ENCODE results near the gene PDE1A.
A peak's percentile ranks its signal among the peaks of the same experiment; 100 is the strongest.

PDE1A gene

GRCh38 chr2:182186132-182186735 lies 240.6 kb downstream of the PDE1A start:
- DNase-seq: peak; percentile 38

- DNase-seq: no peak
These were observed 244.4 kb downstream of the PDE1A start for GRCh38 chr2:182182436-182182835.

DNA sequence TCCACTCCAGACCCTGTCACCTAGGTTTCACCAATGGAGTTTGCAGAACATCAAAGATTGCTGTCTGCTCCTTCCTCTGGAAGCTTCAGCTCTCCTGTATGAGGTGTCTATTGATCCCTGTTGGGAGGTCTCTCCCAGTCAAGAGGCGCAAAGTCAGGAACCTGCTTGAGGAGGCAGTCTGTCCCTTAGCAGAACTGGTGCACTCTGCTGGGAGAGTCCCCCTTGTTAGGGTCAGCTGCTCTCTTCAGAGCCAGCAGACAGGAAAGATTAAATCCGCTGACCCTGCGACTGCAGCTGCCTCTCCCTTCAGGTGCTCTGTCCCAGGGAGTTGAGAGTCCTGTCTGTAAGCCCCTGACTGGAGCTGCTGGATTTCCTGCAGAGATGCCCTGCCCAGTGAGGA lies 245.5 kb downstream of the PDE1A start:
- DNase-seq: no peak

- DNase-seq: no peak
These were observed 247.7 kb downstream of the PDE1A start for GRCh38 chr2:182179176-182179575.

DNA sequence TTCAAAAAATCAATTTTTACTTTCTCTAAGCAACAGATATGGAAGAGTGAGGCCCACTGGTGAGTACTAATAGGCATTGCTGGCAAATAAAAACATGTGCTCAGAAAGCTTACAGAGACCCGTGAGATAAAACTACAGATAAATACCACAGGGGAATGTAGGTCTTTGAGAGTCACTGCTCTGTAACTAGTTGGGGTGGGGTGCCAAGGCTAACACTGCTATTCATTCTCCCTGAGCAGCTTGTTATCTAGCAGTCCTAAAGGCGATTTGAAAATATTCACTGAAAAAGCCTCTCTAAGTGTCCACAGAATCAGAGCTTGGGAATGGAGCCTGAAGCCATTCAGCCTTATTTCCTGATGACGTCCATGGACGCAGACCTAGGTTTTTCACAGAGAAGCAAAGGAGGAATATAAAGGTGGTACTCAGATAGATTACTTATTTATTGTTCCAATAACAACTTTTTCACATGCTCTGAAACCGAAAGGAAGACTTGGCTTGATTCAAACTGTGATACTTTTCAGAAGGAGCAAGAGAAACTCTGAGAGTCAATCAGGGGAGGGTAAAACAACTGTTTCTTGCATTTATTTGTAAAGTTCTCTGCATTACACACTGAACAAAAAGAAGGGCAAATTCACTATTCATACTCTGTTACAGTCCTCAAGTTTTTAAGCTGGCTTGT lies 252.8 kb downstream of the PDE1A start:
- DNase-seq: no peak

DNA sequence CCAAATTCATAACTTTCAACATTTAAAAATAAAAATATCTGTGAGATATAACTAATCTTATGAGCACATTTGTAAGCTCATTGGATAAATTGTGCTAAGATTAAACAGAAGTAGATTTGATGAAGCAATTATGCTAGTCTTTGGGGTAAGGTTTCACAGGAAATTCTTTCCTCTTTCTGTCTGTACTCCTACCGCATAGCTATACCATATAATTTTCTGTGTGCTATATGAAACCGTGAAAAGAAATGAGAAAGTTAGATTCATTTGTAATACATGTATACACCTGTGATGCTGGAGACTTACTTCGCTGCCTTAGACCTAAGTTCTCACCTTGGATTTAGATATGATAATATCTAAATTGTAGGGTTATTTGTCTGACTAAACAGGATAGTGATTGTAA lies 256.5 kb downstream of the PDE1A start:
- DNase-seq: no peak

DNA sequence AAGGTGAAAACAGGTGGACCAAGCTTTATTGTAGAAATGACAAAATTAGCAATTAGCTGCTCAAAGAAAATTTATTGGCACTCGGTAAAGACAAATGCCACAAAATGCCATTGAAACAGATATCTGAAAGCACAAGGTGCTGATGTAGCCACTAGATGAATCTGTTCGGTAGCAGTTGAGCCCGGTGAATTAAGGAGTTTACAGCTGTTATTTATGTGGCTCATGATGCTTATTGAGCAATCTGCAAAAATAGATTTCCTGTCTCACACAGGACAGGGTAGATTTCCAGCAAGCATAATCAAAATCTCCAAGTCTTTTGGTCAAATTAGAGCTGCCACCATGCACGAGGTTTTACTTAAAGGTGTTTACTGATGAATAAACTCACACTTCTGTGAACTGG lies 259.0 kb downstream of the PDE1A start:
- no peak for DNase-seq

GRCh38 chr2:182166841-182167240 lies 260.0 kb downstream of the PDE1A start:
- no peak for DNase-seq

DNA sequence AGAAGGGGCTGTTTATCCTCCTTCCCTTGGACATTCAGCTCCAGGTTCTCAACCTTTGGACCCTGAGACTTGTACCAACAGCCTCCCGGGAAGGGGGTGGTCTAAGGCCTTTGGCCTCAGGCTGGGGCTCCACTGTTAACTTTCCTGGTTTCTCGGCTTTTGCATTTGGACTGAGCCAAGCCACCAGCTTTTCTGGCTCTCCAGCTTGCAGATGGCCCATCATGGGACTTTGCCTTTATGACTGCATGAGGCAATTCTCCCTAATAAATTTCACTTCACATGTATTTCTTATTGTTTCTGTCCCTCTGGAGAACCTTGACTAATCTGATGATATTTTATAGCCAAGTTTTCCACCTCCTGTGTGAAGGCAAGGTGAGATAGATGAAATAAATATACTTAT lies 260.4 kb downstream of the PDE1A start:
- no peak for DNase-seq

GRCh38 chr2:182165202-182165601 lies 261.6 kb downstream of the PDE1A start:
- DNase-seq: no peak

- DNase-seq: no peak
These were observed 262.1 kb downstream of the PDE1A start for GRCh38 chr2:182164686-182165085.

DNA sequence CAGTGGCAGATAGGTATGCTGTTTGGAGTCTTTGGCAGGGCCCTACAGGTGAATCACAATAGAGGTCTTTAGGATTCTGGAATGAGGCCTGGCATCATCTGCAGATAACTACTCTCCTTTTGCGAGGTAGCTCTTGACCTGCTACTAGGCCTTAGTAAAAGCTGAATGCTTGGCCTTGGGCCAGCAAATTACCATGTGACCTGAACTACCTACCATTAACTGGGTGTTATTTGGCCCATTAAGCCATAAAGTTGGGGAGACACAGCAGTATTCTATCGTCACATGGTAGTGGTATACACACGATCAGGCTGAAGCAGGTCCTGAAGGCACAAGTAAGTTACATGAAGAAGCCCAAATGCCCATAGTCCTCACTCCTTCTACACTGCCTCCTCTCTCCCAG lies 263.0 kb downstream of the PDE1A start:
- no peak for DNase-seq

DNA sequence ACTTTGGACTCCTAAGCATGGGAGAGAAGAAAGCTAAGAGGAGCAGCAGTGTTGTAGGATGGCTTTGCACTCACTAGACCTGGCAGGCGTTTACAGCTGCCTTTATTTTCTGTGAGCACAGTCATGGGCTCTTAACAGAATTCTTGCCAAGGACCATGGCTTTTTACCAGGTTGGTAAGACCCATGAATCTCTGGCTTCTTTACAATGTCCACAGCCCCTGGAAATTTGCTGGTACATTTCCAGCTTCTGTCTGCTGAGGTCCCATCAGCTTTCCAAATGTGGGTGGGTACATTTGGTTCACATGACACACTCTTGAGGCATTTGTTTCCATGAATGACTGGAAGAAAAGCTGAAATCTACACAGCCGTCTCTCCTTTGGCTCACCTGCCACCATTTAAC lies 278.5 kb downstream of the PDE1A start:
- no peak for DNase-seq

DNA sequence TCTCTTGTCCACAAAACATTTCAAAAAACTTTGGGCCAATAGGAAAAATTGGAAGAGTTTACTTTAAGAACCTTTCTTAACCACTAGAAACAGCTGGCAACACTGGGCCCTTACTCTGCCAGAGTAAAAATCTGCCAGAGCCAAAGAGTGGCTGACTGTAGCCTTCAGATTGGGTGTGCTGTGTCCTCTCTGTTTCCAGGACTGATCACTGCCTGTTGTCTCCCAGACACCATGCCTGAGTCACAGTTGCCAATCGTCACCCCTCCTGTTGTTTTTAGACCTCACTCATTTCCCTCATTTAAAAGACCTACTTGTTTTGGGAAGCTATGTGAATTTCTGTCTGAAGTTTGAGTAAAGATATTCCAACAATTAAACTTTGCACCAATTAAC lies 282.1 kb downstream of the PDE1A start:
- no peak for DNase-seq

- DNase-seq: no peak
These were observed 282.6 kb downstream of the PDE1A start for GRCh38 chr2:182144041-182144775.

GRCh38 chr2:182142062-182142461 lies 284.8 kb downstream of the PDE1A start:
- DNase-seq: no peak

- DNase-seq: no peak
These were observed 292.6 kb downstream of the PDE1A start for GRCh38 chr2:182134201-182134600.

DNA sequence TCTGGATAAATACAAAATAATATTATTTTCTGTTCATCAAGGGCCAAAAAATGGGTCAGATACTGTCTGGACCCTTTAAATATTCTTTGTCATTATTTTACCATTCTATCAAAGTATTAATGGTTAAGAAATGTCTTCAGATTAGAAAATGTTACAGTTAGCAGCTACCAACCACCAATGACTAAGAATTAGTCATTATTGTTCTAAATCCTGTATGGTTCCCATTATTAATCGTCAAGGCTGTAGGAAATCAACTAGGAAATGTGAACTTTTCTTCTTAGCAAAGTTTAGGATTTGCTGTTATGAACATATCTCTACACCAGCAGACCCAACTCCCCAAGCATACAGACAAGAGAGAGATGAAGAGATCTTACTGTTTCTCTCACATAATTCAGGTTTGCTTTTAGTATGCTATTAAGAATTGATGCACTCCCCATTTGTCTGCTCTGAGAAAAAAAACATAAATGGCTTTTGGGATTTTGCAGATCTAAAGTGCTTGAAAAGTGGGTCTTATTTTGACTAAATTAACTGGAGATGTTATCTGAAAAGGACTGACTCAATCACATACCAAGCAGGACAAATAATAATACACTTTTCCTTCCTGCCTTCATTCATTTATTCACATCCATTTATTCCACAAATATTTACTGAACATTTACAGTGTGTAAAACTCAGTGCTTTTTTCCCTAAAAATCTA lies 293.5 kb downstream of the PDE1A start:
- no peak for DNase-seq

DNA sequence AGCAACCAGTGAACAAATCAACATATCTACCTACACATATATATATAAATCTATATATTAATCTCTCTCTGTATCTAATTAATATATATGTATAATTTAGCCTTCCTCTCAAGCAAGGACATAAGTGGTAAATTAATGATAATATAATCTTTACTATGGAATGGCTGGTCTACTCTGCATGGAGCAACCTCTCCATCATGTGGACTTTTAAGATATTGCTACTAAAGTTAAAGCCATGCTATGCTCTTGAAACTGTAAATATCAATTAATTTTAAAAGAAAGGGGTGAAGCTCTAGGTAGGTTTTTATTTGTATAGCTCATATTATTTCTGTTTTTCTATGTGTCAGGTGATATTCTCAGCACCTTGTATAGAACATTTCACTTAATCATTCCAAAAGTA lies 294.2 kb downstream of the PDE1A start:
- no peak for DNase-seq

DNA sequence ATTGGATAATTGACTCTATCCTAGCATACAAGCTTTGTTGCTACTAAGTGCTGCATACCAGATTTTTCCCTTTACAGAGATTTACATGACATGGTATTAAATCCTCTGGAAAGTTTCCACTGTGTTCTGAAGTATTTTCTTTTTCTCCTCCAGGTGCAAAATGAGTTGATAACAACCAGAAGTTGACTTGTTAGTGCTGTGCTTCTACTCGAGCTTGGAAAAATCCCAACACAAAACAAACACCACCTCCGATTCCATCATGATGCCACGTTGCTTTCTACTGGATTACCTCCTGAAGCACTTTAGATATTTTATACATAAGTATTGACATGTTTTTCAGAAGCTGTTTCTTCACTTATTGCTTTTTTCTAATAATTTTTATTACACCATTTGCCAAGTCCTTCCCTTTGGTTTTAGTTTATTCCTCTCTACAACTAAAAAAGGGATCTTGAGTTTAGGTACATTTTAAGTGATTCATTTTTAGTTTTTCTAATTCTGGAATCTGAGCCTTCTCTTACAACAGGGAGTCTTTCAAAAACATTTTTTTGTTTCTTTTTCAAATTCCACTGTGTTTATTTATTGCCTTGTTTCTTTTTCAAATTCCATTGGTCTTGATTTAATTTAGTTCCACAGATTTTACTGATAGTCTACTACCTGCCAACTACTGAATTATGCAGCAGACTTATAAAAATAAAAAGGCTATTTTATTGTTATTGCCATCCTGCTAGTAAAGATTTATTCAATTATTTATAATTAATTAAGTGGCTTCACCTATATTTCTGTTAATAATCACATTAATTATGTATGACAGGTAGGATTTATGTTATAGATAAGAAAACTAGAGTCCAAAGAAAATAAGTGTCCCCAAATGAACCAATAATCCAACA lies 297.8 kb downstream of the PDE1A start:
- no peak for DNase-seq

- no peak for DNase-seq
These were observed 309.6 kb downstream of the PDE1A start for GRCh38 chr2:182117196-182117595.

DNA sequence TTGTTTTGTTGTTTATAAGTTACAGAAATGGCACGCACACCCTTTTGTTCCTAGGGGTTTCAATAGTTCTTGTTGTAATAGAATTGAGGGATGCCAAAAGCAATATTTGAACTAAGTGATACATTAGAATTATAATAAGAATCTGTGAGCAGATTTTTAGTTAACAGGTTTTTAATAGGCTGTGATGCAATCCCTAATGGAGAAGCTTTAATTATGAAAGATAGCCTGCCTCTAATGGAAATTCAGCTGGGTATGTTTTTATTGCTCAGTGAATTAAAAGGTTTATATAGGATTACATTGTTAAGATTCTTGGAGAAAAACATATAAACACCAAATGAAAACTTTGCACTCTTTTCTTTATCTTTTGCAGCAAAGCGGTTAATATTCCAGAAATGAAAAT lies 310.1 kb downstream of the PDE1A start:
- no peak for DNase-seq

DNA sequence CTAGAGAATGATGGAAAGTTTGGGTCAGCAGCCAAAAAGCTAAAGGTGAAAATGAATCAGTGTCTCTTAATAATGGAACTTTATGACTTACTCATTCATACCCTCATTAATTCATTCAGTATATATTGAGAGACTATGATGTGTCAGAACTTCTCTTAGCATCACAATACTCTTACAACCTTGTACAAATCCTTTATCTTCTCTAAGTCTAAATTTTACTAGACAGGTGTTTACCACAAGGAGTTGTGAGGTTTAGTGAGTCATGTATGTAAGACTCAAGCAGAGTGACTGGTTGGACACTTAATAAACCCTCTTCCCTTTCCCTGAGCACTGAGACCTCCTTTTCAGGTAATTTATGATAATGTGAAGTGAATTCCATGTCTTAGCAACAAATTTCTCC lies 311.6 kb downstream of the PDE1A start:
- DNase-seq: no peak
